Measurements from ENCODE around the gene ELMO1. TPM values are rescaled to one million over a fixed set of nuclear protein-coding genes. Genes with fewer than 3 reads are reported as not detected.

The ELMO1 gene
- total RNA-seq, 2 donors from 2014 or later, result 10.9 to 56.0 TPM

- H3K27me3 ChIP-seq, result no peaks in the 10 kb centered on the region
- H3K36me3 ChIP-seq (replicated peaks in 1 of 2; ENCODE audit: insufficient read depth in 1 of 2, low read depth in 2 of 2), result no peaks in the 10 kb centered on the region
- H3K4me1 ChIP-seq, result no peaks in the 10 kb centered on the region
- intact Hi-C loops (cut with DNase I), result no loop called here
- TF ChIP-seq POLR2A (IDR thresholded peaks at IDR 0.05) (no peak), CTCF (IDR thresholded peaks at IDR 0.05) (no peak)
- WGBS, 2 donors, result 83 to 86% methylated on average over 3 of the region's 3 CpGs
- H3K27ac ChIP-seq, result no peak overlapping the region
- ATAC-seq (no peak), DNase-seq (no peak)
- peaks cover 0 to 10% (median 0%) of the 10 kb centered on the region in 3 donors for H3K9me3 ChIP-seq
- H3K4me3 ChIP-seq, result no peak overlapping the region
Observed at GRCh38 chr7:37372750-37373149, 75.9 kb downstream of the ELMO1 start.

- ATAC-seq, result no peak
- no peaks in the 10 kb centered on the region for H3K4me1 ChIP-seq
- intact Hi-C loops (cut with DNase I), result no loop called here
- H3K27ac ChIP-seq, result no peak overlapping the region
- no peak for DNase-seq
- WGBS, 2 donors, result 58 to 59% methylated on average over 5 of the region's 5 CpGs
- no peaks in the 10 kb centered on the region for H3K36me3 ChIP-seq (replicated peaks in 1 of 2; ENCODE audit: insufficient read depth in 1 of 2, low read depth in 2 of 2)
- no peaks in the 10 kb centered on the region for H3K27me3 ChIP-seq
- peaks cover 0 to 8% (median 0%) of the 10 kb centered on the region in 3 donors for H3K9me3 ChIP-seq
- TF ChIP-seq POLR2A (IDR thresholded peaks at IDR 0.05) (no peak), CTCF (IDR thresholded peaks at IDR 0.05) (no peak)
- H3K4me3 ChIP-seq, result no peak overlapping the region
Observed at GRCh38 chr7:37371755-37372154, 76.9 kb downstream of the ELMO1 start.

- no peak for ATAC-seq
- Histone ChIP-seq H3K27me3 (no peaks in the 10 kb centered on the region), H3K4me1 (no peaks in the 10 kb centered on the region)
Observed at GRCh38 chr7:37369906-37370305, 78.8 kb downstream of the ELMO1 start.

GRCh38 chr7:37368540-37368939, 80.1 kb downstream of the ELMO1 start:
- intact Hi-C loops (cut with DNase I), result no loop called here
- Histone ChIP-seq H3K9me3 (no peaks in the 10 kb centered on the region), H3K4me3 (no peak overlapping the region), H3K4me1 (no peaks in the 10 kb centered on the region), H3K36me3 (replicated peaks in 1 of 2; ENCODE audit: insufficient read depth in 1 of 2, low read depth in 2 of 2) (no peaks in the 10 kb centered on the region), H3K27me3 (no peaks in the 10 kb centered on the region), H3K27ac (no peak overlapping the region)
- DNase-seq (no peak), ATAC-seq (no peak)
- no peak for TF ChIP-seq CTCF (IDR thresholded peaks at IDR 0.05)
- no peak for TF ChIP-seq POLR2A (IDR thresholded peaks at IDR 0.05)
- 36 to 46% methylated on average over 1 of the region's 1 CpG for WGBS, 2 donors

More at GRCh38 chr7:37369906-37370305, 78.8 kb downstream of the ELMO1 start:
- intact Hi-C loops (cut with DNase I), result no loop called here
- no peak for DNase-seq
- 54 to 78% methylated on average over 4 of the region's 4 CpGs for WGBS, 2 donors
- no peak for TF ChIP-seq CTCF (IDR thresholded peaks at IDR 0.05)
- TF ChIP-seq POLR2A (IDR thresholded peaks at IDR 0.05), result no peak
- H3K27ac ChIP-seq, result no peak overlapping the region
- no peaks in the 10 kb centered on the region for H3K36me3 ChIP-seq (replicated peaks in 1 of 2; ENCODE audit: insufficient read depth in 1 of 2, low read depth in 2 of 2)
- H3K4me3 ChIP-seq, result no peak overlapping the region
- no peaks in the 10 kb centered on the region for H3K9me3 ChIP-seq

- DNase-seq (no peak), ATAC-seq (no peak)
- WGBS, 2 donors, result 71 to 77% methylated on average over 3 of the region's 3 CpGs
Observed at GRCh38 chr7:37367010-37367409, 81.7 kb downstream of the ELMO1 start.

More at GRCh38 chr7:37367010-37367409, 81.7 kb downstream of the ELMO1 start:
- no peak overlapping the region for H3K27ac ChIP-seq
- TF ChIP-seq POLR2A (IDR thresholded peaks at IDR 0.05) (no peak), CTCF (IDR thresholded peaks at IDR 0.05) (no peak)
- no peaks in the 10 kb centered on the region for H3K27me3 ChIP-seq
- intact Hi-C loops (cut with DNase I), result no loop called here
- H3K36me3 ChIP-seq (replicated peaks in 1 of 2; ENCODE audit: insufficient read depth in 1 of 2, low read depth in 2 of 2), result no peaks in the 10 kb centered on the region
- H3K4me1 ChIP-seq, result no peaks in the 10 kb centered on the region
- no peak overlapping the region for H3K4me3 ChIP-seq
- H3K9me3 ChIP-seq, result no peaks in the 10 kb centered on the region

All from body of pancreas (tissue), 4 donors.